Peyer's patch (tissue), 4 donors: ENCODE results near the gene MAGEL2. TPM values are rescaled to one million over a fixed set of nuclear protein-coding genes. Genes with fewer than 3 reads are reported as not detected.

Source experiments
- DNase-seq, 3 donors: peaks; one replicate each; pipeline ENCODE4 v3.0.0-alpha.2; 2017 to 2019
- H3K27ac ChIP-seq, 4 donors: fragments of 200-600 bp; sonication (generic); one replicate each; pipeline ENCODE4 v1.5.1; 2016 to 2019
- H3K27me3 ChIP-seq, 2 donors: fragments of 200-600 bp; sonication (generic); one replicate each; pipeline ENCODE4 v1.5.1; 2019
- H3K36me3 ChIP-seq, 3 donors: fragments of 200-600 bp; sonication (generic); one replicate each; pipeline ENCODE4 v1.5.1; 2016 to 2019
- H3K4me1 ChIP-seq, 4 donors: fragments of 200-600 bp; sonication (generic); one replicate each; pipeline ENCODE4 v1.5.1; 2016 to 2019
- H3K4me3 ChIP-seq, 4 donors: fragments of 200-600 bp; sonication (generic); 1 replicate in 3 of 4; 2 replicates in 1 of 4; pipeline ENCODE4 v1.5.1; 2016 to 2019; ENCODE audit warnings: mild to moderate bottlenecking in 1 of 4
- H3K9me3 ChIP-seq, 4 donors: fragments of 200-600 bp; sonication (generic); one replicate each; pipeline ENCODE4 v1.5.1; 2016 to 2019; ENCODE audit warnings: mild to moderate bottlenecking in 1 of 4
- POLR2A ChIP-seq, 2 donors: fragments of 450-650 bp; IDR thresholded peaks; one replicate each; pipeline ENCODE4 v1.5.1; 2017; ENCODE audit warnings: antibody characterized with exemption in 2 of 2, mild to moderate bottlenecking in 2 of 2, moderate library complexity in 2 of 2
- total RNA-seq, 4 donors: library from RNA; depleted of rRNA; stranded (reverse); fragments of >200 nt; gene quantifications; one replicate each; pipeline ENCODE4 v1.1.0, GENCODE V29; 2016
- TF ChIP-seq, protein P1 (sequence below), 6 experiments: fragments of 450-650 bp in 4 of 6; fragments of 200-600 bp in 2 of 6; sonication (generic) in 1 of 6; IDR thresholded peaks; one replicate each; pipeline ENCODE4 v1.5.1; 2017 to 2019; ENCODE audit warnings: antibody characterized with exemption in 6 of 6, mild to moderate bottlenecking in 3 of 6, moderate library complexity in 1 of 6

MAGEL2 gene
- total RNA-seq, 4 donors from 2014 or later, result 0.13 TPM; not detected in 3

DNA sequence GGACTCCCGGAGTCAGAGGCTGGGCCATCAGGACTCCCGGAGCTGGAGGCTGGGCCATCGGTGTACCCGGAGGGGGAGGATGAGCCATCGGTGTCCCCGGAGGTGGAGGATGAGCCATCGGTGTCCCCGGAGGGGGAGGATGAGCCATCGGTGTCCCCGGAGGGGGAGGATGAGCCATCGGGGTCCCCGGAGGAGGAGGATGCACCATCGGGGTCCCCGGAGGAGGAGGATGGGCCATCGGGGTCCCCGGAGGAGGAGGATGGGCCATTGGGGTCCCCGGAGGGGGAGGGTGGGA, 719 bp downstream of the MAGEL2 start:
- Histone ChIP-seq H3K27me3 (no peaks in the 10 kb centered on the region), H3K36me3 (no peaks in the 10 kb centered on the region), H3K27ac (no peak overlapping the region), H3K4me3 (peak overlapping the region in 1 of 4 donors; percentile 38), H3K9me3 (peaks cover 0 to 4% (median 0%) of the 10 kb centered on the region in 4 donors), H3K4me1 (no peaks in the 10 kb centered on the region)
- TF ChIP-seq, protein P1, sequence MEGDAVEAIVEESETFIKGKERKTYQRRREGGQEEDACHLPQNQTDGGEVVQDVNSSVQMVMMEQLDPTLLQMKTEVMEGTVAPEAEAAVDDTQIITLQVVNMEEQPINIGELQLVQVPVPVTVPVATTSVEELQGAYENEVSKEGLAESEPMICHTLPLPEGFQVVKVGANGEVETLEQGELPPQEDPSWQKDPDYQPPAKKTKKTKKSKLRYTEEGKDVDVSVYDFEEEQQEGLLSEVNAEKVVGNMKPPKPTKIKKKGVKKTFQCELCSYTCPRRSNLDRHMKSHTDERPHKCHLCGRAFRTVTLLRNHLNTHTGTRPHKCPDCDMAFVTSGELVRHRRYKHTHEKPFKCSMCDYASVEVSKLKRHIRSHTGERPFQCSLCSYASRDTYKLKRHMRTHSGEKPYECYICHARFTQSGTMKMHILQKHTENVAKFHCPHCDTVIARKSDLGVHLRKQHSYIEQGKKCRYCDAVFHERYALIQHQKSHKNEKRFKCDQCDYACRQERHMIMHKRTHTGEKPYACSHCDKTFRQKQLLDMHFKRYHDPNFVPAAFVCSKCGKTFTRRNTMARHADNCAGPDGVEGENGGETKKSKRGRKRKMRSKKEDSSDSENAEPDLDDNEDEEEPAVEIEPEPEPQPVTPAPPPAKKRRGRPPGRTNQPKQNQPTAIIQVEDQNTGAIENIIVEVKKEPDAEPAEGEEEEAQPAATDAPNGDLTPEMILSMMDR (IDR thresholded peaks at IDR 0.05), result no peak
- TF ChIP-seq POLR2A (IDR thresholded peaks at IDR 0.05), result no peak
- no peak for DNase-seq

DNA sequence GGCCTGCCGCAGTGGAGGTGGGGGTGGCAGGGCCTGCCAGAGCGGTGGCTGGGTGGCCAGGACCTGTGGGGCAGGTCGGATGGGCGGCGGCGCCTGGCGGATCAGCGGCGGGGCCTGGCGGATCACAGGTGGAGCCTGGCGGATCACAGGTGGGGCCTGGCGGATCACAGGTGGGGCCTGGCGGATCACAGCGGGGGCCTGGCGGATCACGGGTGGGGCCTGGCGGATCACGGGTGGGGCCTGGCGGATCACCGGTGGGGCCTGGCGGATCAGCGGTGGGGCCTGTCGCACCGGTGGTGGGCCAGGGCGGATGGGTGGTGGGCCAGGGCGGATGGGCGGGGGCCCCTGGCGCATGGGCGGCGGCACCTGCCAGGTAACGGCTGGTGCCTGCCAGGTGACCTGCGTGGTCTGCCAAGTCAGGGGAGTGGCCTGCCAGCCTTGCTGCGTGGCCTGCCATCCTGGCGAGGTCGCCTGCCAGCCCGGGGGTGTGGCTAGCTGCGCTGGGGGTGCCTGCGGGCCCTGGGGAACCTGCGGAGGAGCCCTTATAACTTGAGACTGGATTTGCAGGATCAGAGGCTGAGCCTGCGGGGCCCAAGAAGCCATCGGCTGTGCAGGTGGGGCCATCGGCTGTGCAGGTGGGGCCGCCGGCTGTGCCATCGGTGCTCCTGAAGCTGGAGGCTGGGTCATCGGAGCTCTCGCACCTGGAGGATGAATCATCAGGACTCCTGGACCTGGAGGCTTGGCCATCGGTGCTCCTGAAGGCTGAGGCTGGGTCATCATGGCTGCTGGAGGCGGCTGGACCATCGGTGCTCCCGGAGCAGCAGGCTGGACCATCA, 1.3 kb downstream of the MAGEL2 start:
- TF ChIP-seq, protein P1 (IDR thresholded peaks at IDR 0.05), result no peak
- TF ChIP-seq POLR2A (IDR thresholded peaks at IDR 0.05), result no peak
- Histone ChIP-seq H3K4me3 (no peak overlapping the region), H3K4me1 (no peaks in the 10 kb centered on the region), H3K9me3 (peaks cover 0 to 4% (median 0%) of the 10 kb centered on the region in 4 donors), H3K36me3 (no peaks in the 10 kb centered on the region), H3K27ac (no peak overlapping the region), H3K27me3 (no peaks in the 10 kb centered on the region)
- DNase-seq, result no peak

DNA sequence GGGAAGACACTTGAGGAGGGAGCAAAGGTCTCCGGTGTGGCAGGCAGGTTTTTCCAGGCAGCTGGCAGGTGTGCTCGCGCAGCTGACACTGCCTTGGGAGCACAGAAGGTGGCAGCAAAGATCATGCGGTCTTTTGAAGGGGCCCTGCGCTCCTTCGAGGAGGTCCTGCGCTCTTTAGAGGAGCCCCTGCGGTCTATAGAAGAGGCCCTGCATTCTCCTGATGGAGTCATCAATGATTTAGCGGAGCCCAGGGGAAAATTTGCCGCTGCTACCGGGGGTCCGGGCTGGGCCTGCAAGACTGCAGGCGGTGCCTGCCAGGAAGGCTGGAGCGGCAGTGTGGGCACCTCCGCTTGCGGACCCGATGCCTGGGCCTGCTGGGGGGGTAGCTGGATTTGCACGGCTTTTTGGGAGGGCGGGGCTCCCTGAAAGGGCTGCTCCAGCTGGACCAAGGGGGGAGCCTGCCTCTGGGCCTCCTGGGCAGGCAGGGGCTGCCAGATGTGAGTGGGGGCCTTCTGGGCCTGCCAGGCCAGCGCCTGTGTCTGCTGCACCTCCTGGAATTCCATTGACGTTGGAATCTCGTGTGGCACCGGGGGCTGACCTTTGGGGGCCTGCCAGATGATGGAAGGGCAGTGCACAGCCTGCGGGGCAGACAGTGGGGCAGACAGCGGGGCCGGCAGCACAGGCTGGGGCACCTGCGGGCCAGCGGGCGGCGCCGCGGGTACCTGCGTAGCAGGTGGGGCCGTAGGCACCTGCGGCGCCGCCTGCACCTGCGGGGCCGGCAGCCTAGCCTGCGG, 2.1 kb downstream of the MAGEL2 start:
- H3K27ac ChIP-seq, result no peak overlapping the region
- peak in 1 of 3 donors; percentile 48 for DNase-seq
- H3K27me3 ChIP-seq, result no peaks in the 10 kb centered on the region
- H3K4me3 ChIP-seq, result no peak overlapping the region
- H3K4me1 ChIP-seq, result no peaks in the 10 kb centered on the region
- H3K36me3 ChIP-seq, result no peaks in the 10 kb centered on the region
- peaks cover 0 to 4% (median 0%) of the 10 kb centered on the region in 4 donors for H3K9me3 ChIP-seq
- no peak for TF ChIP-seq POLR2A (IDR thresholded peaks at IDR 0.05)
- TF ChIP-seq, protein P1 (IDR thresholded peaks at IDR 0.05), result peak in 4 of 6 experiments; percentile 3 to 43 (median 35)

DNA sequence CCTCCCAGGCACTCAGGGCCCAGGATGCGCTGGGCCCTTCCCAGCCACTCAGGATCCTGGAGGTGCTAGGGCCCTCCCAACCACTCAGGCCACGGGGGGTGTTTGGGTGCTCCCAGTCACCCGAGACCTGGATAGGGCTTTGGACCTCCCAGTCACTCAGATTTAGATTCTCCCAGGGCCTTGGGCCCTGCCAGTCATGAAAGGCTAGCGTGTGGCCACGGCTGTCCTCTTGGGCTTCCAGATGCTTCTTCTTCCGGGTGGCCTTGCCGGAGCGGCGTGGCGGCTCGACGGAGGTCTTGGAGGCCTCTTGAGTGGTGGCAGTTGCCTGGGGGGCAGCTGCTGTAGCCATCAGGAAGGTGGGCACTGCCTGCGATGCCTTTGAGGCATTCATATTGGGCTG, 2.8 kb downstream of the MAGEL2 start:
- no peak overlapping the region for H3K27ac ChIP-seq
- no peaks in the 10 kb centered on the region for H3K27me3 ChIP-seq

DNA sequence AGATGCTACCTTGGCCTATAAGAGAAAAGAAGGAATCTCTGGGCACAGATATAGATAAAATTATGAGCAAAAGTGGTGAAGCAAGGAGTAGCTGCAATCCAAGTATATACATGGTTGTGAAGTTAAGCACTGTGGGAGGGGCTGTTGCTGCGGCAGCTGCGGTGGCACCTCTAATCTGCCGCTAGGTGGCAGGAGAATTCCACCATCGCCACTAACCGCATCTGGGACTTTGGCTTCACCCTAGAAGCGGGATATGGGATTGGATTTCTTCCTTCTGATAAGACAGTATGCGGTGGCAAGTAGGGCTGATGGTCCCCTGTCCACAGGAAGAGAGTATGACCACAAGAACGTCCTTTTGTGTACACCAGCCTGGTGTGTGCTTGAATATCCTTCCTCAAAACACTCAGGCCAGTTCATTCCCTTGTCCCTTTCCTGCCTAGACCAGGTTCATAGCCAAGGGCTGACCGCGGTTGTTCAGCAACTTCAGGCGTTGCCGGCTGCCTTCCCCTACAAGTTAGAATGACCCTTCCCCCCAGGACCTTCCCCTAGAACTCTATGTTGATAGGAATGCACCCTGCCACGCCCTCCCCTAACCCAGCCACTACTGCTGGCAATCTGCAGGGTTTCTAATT, 5.1 kb downstream of the MAGEL2 start:
- Histone ChIP-seq H3K27ac (no peak overlapping the region), H3K4me3 (no peak overlapping the region), H3K9me3 (peaks cover 0 to 4% (median 0%) of the 10 kb centered on the region in 4 donors), H3K4me1 (no peaks in the 10 kb centered on the region), H3K36me3 (no peaks in the 10 kb centered on the region), H3K27me3 (no peaks in the 10 kb centered on the region)
- peak in 1 of 3 donors; percentile 55 for DNase-seq
- no peak for TF ChIP-seq POLR2A (IDR thresholded peaks at IDR 0.05)
- TF ChIP-seq, protein P1 (IDR thresholded peaks at IDR 0.05), result peak in 5 of 6 experiments; percentile 25 to 73 (median 67)

More for the DNA sequence above, 2.8 kb downstream of the MAGEL2 start:
- Histone ChIP-seq H3K4me1 (no peaks in the 10 kb centered on the region), H3K36me3 (no peaks in the 10 kb centered on the region), H3K9me3 (peaks cover 0 to 4% (median 0%) of the 10 kb centered on the region in 4 donors), H3K4me3 (no peak overlapping the region)
- DNase-seq, result no peak
- TF ChIP-seq, protein P1 (IDR thresholded peaks at IDR 0.05), result no peak
- TF ChIP-seq POLR2A (IDR thresholded peaks at IDR 0.05), result no peak
